ENCODE results near the gene FARP1.

The FARP1 gene

DNA sequence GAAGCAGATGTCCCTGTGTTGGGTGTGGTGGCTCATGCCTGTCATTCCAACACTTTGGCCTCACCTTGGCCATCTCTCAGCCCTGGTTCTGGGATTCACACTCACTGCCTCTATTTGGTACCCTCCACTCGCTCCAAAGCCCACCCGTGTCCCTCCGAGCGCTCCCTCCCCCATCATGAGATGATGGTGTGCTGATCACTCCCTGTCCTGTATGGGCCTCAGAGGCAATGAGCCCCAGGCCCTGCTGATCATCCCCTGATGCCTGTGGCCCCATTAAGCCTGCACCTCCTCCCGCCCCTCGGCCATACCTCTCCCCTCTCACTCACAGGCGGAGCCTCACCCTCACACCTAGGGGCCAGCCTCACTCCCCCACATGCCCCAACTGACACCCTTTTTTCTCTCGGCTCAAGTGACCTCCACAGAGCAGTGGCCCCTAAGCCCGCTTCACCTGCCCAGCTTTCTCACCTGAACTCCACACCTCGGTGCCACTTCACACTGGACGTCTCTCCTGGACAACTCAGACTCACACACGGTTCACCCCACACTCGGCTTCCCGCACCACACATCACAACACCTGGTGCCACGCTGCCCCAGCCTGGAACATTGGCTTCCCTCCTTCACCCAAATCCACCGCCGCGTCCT is 319.5 kb downstream of the FARP1 start:
- no peak for DNase-seq (ENCODE audit: low read depth in 3 of 3)

DNA sequence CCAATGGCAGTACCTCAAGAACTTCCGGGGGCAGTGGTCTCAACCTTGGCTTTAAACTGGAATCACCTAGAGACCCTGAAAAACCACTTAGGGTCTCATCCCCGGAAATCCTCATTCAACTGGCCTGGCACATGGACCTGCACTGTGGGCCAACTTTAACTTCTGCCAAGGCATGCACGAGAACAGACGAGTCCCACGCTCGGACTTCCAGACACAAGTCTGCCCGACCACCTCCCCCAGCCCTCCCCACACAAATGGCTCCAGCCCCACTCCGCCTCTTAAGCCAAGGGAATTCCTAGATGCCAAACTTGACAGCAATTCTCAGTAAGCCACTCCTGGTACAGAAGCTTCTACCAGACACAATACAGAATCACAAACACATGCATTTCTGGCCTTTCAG is 320.1 kb downstream of the FARP1 start:
- DNase-seq (ENCODE audit: low read depth in 3 of 3): no peak

GRCh38 chr13:98466634-98467236 is 323.8 kb downstream of the FARP1 start:
- peak in 1 of 3 experiments; percentile 33 for DNase-seq (ENCODE audit: low read depth in 3 of 3)

DNA sequence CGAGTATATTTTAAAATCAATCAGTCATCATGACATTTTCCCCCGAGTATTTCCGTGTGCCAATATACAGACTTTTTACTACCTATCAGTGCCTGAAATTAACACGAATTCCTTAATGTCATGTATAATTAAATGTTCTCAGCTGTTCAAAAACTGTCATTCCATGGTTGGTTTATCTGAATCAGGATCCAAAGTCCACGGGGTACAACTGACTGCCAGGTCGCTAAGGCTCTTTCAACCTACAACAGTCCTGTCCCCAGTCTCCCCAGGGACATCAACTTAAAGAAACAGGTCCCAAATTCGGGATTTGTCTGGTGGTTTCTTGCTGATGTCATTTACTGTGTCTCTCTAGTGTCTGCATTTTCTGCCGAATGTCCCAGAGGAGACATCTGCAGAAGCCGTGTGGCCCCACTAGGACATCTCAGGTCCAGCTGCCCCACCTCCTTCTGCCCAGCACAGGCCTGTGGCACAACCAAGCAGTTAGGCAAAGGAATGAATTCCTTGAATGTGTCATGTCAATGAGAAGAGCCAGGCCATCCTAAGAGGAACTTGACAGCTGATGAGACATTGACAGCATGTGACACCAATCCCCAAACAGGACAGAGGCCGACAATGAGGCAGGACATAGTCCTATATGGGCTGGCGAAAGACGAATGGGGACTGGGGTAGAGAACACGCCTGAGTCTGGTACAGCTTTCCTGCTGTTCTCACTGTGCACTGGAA is 324.5 kb downstream of the FARP1 start:
- no peak for DNase-seq (ENCODE audit: low read depth in 3 of 3)

DNA sequence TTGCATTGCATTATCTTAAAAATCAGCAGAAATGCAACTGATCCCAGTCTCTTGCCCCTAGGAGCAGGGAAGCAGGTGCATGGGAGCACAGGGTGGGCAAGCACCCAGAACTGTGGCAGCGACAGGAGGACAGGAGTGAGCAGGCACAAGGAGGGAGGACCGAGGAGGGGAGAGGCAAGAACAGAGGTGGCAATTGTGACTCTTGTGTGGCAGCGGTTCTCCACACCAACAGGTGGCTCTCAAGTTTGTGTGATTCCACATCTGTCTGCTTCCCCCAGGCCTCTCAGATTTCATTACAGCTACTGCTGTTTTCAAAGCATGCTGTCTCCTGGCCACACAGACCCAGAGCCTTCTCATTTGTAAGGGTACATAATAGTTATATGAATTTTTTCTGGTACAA is 325.5 kb downstream of the FARP1 start:
- DNase-seq (ENCODE audit: low read depth in 3 of 3): no peak

- DNase-seq (ENCODE audit: low read depth in 3 of 3): no peak
These were observed 326.0 kb downstream of the FARP1 start for GRCh38 chr13:98468929-98469328.

DNA sequence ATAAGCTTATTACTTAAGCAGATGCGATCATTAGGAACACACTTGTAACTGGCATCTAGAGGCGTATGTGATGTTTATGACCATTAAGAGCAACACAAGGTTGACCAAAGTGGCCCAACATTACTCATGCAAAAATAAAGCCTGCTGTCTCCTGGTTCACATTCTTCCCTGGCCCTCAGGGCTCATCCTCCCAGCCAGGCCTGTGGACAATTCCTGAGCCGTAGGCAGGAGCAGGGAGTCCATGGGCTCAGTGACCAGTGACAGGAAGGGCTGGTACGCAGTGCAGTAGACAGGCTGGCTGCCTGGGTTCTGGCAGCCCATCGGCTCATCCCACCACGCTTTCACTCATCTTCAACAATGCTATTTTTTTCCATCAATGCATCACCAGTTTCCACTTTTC is 328.0 kb downstream of the FARP1 start:
- DNase-seq (ENCODE audit: low read depth in 3 of 3): no peak

GRCh38 chr13:98471934-98472333 is 329.0 kb downstream of the FARP1 start:
- DNase-seq (ENCODE audit: low read depth in 3 of 3): no peak

DNA sequence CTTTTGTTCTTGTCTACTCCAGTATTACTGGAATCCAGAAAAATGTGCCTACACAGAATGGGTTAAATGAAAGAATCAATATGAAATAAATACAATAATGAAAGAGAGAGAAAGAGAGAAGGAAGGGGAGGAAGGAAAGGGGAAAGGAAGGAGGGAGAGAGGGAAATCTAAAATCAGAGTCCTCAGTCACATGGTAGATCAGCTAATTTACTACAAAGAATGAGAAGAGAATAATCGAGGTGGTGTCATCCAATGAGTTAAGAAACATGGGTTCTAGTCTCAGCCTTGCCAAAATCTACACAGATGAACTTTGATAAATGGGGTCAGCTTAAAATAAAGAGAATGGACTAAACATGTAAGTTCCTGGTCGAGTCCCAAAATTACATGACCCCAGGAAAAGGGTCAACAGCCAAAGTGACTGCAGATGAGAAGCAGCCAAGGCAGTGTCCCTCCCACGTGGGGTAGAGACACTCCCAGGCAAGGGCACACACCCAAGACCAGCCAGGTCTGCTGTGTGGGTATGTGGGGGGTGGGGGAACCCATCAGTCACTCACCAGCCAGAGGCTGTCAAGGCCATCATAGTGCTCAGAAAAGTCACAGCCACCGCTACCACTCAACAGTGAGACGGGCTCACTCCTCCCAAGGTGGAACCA is 330.4 kb downstream of the FARP1 start:
- DNase-seq (ENCODE audit: low read depth in 3 of 3): no peak

- no peak for DNase-seq (ENCODE audit: low read depth in 3 of 3)
These were observed 330.9 kb downstream of the FARP1 start for GRCh38 chr13:98473788-98474144.

- DNase-seq (ENCODE audit: low read depth in 3 of 3): no peak
These were observed 331.4 kb downstream of the FARP1 start for GRCh38 chr13:98474292-98474691.

- no peak for DNase-seq (ENCODE audit: low read depth in 3 of 3)
These were observed 331.9 kb downstream of the FARP1 start for GRCh38 chr13:98474761-98475160.

DNA sequence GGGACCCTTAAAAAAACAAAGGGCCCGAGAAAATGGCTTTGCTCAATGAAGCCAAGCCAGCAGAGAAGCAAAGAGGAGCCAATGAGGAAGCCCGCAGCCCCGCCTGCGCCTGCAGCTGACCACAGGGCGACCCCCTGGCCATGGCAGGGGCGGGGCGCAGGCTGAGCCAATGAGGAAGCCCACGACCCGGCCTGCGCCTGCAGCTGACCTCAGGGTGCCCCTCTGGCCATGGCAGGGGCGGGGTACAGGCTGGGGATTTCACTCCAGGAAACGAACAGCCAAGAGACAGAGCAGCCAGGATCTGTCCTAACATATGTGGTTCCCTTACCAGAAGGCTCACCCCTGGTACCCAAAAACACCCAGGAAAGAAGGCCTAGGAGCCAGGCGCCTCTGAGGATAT is 332.6 kb downstream of the FARP1 start:
- DNase-seq (ENCODE audit: low read depth in 3 of 3): no peak

GRCh38 chr13:98476106-98476505 is 333.2 kb downstream of the FARP1 start:
- DNase-seq (ENCODE audit: low read depth in 3 of 3): peak in 1 of 3 experiments; percentile 38

- DNase-seq (ENCODE audit: low read depth in 3 of 3): peak; percentile 60 to 82 (median 80)
These were observed 333.7 kb downstream of the FARP1 start for GRCh38 chr13:98476538-98476966.

DNA sequence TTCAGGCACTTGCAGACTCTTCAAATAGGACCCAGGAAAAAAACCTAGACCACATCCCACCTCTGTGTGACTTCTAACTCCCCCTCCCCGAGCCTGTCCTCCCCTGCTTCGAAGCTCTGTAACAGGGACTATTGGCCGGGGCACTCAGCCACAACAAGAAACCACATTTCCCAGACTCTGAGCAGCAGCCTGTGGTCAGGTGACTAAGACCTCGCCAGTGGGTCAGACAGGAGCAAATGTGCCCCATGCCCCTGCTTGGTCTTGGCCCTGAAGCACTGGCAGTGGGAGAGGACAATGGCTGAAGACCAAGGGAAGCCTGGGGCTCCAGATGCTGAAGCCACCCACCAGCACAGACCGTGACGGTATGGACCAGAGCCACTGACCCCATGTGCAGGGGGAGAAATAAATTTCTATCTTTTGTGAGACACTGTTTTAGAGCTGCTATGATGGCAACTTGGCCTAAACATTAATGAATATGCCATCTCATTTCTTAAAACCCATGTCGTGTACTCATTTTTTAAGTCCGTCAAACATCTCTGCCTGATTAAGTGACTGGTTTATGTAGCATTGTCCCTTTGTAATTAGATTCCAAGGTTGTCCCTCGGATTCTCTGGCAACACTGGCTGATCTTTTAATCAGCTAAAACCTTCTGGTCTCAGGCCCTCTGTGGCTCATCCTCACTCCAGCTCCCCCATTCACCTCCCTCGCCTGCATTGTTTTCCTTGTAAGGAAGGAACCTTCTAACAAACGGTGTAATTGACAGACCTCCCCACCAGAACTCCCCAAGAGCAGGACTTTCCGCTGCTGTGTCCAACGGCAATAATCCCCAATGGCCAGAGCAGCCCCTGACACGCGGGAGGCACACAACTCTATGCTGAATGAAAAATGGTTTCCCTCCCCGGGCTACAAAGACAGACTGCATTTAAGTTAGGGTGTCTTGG is 335.6 kb downstream of the FARP1 start:
- no peak for DNase-seq (ENCODE audit: low read depth in 3 of 3)

DNA sequence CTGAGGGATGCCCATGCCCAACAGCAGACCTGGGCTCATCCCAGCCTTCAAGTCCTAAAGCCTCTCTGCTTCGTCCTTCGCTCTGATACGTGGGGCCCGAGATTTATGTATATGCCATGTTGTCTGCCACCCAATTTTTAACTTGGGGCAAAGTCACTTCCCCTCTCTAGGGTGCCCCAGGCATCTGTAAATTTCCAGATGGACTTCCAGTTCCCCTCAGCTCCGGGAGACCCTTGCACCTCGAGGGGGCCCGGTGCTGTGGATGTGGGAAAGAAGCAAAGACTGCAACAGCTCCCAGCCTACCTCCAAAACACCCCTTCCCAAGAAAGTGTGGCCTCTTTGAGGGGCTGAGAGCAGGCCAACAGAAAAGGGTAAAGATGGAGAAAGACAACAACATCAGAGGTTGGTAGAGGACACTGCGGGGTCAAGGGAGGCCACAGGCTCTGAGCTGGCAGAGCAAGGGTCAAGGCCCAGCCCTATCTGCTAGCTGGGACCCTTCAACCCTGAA is 336.7 kb downstream of the FARP1 start:
- no peak for DNase-seq (ENCODE audit: low read depth in 3 of 3)

- DNase-seq (ENCODE audit: low read depth in 3 of 3): no peak
These were observed 338.3 kb downstream of the FARP1 start for GRCh38 chr13:98480915-98481877.

- DNase-seq (ENCODE audit: low read depth in 3 of 3): no peak
These were observed 339.9 kb downstream of the FARP1 start for GRCh38 chr13:98482476-98483444.

All from stimulated activated CD4-positive, alpha-beta T cell treated with anti-CD3 and anti-CD28 coated beads, TNF-alpha, amount 100 ng/mL, for 4 hours (primary cell).